Jurkat, Clone E6-1 (cell line): Measurements from ENCODE around the gene TNNC1.

ENCODE experiments used
- DNase-seq: peaks from one replicate; pipeline ENCODE4 v3.0.0-alpha.2; 2011; ENCODE audit warnings: low read depth, low spot score
- H3K4me3 ChIP-seq: 2 replicates; pipeline ENCODE4 v1.5.1; 2011; ENCODE audit warnings: mild to moderate bottlenecking, low read length, control low read depth, moderate library complexity

Gene TNNC1

DNA sequence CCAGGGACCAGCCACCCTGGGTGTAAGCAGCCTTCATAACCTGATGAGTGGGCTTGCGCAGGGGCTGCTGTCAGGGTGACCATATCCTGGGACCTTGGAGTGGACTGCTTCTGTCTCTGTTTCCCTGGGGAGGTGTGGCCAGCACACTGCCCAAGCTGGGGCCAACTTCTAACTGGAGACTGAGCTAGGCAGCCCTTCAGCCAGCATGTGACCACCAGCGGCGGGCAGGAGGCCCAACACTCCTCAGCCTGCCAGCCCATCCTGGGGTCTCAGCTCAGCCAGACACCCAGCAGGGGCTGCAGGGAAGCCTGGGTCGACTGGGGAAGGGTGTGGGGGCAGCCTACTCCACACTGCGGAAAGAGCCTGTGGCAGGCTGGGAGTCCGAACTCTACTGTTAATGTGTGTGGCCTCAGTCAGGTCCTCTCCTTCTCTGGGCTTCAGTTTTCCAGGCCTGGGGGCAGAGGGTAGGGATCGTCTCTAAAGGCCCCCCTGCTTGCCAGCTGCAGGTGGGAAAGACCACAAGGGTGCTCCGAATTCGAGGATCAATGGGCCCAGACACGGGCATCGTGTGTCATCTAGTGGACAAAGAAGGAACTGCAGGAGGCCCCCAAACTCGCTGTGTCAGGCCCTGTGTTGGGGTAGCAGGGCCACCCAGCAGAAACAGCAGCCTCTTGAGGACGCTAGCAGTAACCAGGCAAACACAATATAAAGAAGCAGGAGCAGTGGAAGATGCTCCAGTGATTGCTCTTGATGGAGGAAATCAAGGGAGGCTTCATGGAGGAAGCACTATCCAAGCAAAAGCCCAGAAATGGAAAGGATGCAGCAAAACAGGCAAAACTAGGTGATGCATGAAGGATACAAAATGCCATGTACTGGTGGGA lies 7.0 kb downstream of the TNNC1 start:
- H3K4me3 ChIP-seq: no peak overlapping the region
- DNase-seq: peak; percentile 71

DNA sequence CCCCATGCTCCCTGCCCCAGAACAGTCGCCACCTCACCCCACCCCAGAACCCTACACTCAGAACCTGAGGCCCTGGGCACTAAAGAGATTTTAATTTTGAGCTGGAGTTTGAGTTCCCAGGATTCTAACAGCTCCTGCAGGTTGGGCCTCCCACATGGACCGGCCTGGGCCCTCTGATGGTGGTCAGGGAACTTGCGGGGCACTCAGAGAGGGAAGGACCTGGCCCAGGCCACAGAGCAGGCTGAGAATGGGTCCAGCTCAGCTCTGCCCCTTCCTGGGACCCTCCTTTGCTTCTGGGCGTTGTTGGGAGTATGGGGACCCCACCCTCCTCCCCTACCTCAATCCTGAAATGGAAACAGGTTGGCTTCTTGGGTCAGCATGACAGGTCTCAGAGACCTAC lies 7.8 kb downstream of the TNNC1 start:
- DNase-seq: no peak
- H3K4me3 ChIP-seq: no peak overlapping the region

DNA sequence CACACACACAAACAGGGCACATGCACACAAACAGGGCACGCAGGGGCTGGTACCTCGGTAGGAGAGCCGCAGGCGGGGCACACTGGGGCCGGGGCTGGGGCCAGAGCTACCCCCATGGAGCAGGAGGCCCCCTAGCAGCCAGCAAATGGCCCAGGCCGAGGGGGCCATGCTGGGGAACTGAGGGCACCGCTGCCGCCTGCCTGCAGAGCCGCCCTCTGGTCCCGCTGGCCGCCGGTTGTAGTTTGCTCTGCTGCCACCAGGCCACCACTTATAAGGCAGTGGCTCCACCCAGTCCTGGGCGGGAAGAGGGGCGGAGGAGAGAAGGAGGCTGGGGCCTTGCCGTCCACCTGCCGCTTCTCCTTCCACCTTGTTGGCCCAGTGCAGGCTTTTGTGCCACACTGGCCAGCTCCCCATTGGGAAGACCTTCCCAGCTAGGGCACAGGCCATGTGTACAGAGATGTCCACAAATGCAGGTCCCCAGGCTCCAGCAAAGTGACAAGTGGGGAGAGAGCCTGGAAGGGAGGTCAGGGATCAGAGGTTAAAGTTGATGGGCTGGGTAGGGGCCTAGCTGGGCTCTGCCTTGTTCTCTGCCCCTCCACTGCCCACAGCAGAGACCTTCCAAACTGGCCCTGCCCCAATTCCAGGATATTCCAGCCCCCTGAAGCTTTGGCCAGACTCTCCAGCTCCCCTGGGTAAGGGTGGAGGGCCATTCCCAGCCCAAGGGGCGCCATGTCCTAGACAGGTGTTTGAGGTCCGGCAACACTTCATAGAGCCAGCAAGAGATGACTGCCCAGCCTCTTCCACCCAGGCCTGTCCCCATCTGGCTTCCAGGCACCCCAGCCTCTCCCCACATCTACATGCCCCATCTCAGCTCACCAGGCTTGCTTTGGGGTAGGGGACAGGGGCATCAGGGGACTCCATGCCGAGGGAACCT lies 8.7 kb downstream of the TNNC1 start, which contains the start of gene SEMA3G:
SEMA3G (minus strand) TSS at position 244 of the 934 bp plus-strand sequence; CDS start at position 168, 76 bp downstream.
- peak; percentile 77 for DNase-seq

DNA sequence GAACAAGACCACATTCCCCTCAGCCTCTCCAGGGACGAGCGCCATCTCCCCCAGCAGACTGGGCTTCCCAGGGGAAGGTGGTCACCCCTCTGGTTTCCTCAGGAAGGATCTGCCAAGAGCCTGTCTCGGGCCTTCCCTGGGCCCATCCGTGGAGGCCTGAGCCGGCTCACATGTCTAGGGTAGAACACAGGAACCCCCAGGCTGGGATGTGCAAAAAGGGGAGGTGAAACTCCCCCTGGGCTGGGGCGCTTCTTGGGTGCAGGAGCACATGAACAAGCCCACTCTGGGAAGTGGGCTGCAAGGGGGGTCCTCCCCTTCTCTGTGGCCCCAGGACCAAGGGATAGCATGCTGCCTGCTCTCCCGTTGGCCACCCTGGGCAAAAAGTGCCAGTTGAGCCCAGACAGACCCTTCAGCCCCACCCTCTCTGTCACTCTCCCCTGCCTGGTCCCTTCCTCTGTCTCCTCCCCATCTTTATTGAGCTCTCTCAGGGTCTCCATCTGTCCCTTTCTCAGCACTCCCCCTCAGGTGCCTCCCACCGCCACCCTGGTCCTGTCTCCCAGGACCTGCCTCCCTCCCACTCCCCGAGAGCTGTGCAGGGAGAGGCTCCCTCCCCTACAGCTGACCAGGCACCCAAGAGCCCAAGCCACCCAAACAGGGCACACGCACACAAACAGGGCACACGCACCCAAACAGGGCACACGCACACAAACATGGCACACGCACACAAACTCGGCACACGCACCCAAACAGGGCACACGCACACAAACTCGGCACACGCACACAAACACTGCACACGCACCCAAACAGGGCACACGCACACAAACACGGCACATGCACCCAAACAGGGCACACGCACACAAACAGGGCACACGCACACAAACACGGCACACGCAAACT lies 9.8 kb downstream of the TNNC1 start:
- no peak for DNase-seq
- peak overlapping the region; percentile 58 for H3K4me3 ChIP-seq

More for the DNA sequence above, 8.7 kb downstream of the TNNC1 start, which contains the start of gene SEMA3G:
- H3K4me3 ChIP-seq: peak within 1 kb of the TSS; percentile 58

DNA sequence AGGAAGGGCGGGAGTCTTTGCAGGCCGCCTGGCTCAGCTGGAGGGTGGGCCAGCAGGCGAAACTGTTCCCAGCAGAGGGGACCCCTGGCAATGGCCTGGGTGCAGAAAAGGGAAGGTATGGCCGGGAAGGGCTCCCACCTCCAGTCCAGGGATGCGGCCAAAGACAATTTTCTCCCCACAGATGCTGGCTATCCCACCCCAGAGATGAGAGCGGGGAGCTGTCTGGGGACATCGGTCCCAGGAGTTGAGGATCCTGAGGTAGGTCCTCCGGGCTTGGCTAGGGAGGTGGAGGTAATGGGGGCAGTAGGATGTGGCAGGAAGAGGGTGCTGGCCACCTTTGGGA lies 10.6 kb downstream of the TNNC1 start:
- no peak for DNase-seq
- no peak overlapping the region for H3K4me3 ChIP-seq

DNA sequence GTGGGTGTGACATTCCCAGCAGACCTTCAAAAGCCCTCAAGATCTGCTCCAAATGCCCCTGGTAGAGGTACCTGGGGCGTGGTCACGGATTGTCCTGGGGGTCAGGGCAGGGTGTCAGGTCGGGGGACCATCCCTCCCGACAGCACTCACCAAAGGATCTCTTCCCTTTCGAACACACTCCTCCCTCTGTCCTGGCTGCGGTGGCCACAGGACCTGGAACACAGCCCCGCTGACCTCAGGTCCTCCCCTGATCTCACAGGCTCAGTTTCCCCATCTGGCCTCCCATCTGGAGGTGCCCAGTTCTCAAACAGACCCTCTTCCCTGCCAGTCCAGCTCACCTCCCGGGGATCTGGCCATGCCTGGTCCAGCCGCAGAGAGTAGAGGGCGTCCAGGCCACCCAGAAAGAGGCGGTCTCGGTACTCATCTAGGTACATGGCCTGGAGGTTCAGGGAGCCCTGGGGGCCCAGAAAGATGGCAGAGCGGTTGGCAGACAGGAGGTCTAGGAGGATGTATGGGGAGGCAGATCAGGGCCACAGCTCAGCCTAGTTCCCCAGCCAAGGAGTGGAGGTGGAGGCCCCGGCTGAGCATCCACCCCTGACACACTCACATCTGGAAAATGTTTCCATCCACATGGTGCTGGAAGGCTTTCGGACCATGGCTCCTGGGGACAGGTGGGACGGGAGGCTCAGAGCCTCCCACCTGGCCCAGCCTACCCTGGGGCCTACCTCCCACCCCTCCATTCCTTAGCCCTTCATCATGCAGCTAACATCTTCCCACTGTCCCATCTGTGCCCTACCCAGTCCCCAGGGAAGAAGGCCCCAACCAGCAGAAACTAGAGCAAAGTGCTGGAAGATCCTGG lies 11.2 kb downstream of the TNNC1 start:
- DNase-seq: no peak
- H3K4me3 ChIP-seq: no peak overlapping the region

DNA sequence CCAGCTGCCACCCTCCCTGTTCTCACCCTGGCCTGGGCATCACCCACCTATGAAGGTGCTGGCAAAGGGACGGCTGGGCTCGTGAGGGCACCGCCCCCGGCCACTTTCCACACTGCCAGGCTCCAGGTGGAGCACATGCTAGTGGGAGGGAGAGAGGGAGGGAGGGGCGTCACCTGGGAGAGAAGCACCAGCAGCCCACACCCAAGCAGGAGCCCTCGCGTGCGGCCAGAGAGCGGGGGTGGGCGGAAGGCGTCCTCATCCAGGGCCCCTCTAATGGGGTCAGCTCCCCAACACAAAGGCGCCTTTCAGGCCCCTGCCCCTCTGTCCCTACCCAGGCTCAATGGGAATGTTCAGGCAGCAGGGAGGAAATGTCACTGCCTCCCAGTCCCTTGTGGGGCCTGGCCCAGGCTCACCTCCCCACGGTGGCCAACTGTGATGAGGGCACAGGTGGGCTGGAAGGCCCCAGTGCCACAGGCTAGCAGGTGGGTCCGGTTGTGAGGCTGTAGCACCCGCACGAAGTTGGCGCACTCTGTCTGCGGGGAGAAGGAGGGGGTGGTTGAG lies 12.0 kb downstream of the TNNC1 start:
- H3K4me3 ChIP-seq: no peak overlapping the region

DNA sequence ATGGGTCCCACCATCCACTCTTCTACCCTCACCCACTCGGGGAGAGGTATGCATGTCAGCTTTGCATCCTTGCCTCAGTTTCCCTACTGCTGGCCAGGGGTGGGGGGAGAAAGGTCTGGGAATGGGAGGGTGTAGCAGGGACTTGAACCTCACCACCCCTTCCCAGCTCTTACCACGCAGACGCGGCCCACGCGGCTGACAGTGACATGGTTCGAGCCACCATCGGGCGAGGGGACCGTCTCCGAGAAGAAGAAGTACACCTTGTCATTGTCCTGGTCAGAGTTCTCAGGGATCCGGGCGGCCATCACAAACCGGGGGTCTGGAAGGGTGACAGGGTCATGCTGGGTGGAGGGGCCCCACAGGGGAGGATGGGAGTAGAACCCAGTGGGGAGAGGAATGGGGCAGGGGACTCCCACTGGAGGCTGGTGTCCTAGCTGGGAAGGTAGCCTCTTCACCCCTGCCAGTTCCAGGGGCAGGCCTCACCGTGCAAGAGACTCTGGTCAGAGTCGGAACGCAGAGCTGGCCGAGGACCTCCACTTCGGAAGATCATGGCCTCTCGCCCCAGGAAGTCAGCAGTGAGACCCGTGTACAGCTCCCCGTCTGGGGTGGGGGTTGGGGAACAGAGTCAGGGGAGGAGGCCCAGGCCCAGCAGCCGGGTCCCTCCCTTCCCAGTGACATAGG lies 12.6 kb downstream of the TNNC1 start:
- no peak for DNase-seq
- no peak overlapping the region for H3K4me3 ChIP-seq

More for the DNA sequence above, 12.0 kb downstream of the TNNC1 start:
- DNase-seq: no peak

DNA sequence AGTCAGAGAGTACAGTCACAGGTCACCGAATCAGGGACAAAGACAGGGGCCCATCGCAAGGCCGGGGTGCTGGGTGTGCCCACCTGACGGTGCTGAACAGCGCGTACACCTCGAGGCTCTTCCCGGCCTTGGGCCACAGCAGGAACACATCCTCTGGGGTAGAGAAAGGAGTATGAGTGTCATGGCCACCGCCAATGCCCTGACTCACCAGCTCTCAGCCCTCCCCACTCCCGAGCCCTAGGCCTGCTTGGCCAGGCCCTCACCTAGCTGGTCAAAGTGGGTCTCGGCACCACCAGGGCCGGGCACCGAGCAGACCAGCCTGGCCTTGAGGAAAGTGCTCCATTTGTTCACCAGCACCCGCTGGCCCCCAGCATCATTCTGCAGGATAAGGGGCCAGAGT lies 13.2 kb downstream of the TNNC1 start:
- DNase-seq: no peak
- H3K4me3 ChIP-seq: no peak overlapping the region

DNA sequence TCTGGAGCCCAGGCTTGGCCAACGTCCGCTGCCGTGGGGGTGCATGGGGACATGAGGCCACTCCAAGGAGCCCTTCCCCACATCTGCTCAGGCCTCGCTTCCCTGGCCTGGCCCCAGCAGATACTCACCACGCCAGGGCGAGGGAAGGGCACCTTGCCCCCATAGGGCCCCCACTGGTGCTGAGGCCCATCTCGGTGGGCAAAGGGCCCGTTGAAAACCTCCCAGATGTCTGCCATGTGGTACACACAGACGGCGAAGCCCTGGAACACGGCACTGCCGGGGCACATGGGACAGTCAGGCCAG lies 13.6 kb downstream of the TNNC1 start:
- no peak overlapping the region for H3K4me3 ChIP-seq
- no peak for DNase-seq

DNA sequence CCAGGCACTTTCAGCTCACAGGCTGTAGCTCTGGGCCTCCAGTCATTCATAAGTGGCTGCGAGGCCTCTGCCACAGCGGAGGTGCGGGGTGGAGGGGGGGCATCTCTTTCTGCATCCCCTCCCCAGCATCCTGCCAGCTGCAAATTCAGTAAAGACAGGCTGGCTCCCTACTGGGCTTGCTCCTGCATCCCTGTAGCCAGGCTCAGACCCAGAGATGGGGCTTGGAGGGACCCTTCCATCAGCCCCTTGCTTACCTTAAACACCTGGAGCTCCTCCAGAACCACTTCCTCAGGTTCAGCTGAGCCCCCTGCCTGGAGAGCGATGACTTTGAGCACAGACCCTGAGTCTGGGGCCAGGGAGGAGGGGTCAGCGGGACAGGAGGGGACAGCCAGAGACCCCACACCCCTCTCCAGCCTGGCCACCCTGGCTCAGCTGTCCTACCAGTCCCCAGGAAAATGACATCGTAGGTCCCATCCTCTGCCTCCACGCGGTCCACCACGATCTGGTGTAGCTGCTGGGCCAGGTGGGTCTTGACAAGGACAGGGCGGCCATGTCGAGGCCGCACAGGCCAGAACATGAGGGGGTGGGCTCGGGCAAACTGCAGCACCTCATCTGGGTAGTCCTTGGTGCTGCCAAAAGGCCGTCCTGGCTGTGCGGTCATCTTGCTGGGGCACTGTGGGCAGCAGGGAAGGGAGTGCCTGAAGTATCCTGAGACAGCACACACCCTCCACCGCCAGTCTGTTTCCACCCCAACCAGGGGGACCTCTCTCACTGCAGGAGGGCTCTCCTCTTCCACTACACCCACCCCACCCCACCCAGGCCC lies 14.2 kb downstream of the TNNC1 start:
- DNase-seq: no peak
- no peak overlapping the region for H3K4me3 ChIP-seq

DNA sequence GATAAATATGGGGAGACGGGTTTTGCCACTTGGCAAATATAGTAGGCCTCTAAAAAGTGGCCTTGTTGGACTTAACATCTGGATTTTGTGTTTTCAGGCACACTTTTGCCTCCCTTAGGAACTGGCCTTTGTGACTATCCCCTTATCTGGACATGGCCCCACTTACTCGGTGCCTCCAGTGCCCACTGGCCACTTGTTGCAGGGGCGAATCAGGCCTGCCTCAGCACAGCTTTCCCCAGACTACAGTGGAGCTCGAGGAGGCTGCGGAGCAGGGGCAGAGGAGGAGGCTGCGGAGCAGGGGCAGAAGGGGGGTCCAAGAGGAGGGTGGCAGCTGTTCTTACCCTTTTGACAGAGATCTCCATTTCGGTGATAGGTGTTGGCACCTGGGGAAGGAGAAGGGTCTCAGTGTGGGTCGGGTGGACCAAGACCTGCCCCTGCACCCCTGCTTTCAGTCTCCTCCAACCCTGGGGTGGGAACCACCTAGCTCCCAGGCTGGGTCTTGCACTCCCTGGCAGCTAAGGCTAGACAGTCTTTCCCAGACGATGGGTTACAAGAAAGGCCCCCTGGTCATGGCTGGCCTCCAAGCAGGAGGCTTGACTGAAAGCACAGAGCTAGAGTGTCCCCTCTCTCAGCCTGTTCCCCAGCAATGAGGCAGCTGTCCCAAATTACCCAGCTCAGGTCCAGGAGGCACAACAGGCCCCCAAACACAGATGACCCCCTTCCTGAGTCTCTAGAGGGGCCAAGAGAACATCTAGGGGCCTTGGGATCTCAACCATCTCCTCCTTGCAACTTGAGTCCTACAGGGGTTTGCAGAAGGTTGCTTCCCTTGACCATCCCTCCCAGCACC lies 15.0 kb downstream of the TNNC1 start:
- H3K4me3 ChIP-seq: no peak overlapping the region
- no peak for DNase-seq

DNA sequence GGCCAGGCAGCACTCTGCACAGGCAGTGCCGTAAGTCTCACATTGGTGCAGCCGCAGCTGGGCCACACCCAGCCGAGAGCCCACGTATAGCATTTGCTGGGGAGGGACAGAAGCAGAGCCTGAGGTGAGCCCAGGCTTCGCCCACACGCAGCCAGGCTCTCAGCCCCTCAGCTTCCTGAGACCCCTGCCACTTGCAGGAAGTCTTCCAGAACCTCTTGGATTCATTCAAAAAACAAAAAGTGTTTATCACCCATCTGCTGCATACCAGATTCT lies 15.8 kb downstream of the TNNC1 start:
- DNase-seq: no peak
- H3K4me3 ChIP-seq: no peak overlapping the region

DNA sequence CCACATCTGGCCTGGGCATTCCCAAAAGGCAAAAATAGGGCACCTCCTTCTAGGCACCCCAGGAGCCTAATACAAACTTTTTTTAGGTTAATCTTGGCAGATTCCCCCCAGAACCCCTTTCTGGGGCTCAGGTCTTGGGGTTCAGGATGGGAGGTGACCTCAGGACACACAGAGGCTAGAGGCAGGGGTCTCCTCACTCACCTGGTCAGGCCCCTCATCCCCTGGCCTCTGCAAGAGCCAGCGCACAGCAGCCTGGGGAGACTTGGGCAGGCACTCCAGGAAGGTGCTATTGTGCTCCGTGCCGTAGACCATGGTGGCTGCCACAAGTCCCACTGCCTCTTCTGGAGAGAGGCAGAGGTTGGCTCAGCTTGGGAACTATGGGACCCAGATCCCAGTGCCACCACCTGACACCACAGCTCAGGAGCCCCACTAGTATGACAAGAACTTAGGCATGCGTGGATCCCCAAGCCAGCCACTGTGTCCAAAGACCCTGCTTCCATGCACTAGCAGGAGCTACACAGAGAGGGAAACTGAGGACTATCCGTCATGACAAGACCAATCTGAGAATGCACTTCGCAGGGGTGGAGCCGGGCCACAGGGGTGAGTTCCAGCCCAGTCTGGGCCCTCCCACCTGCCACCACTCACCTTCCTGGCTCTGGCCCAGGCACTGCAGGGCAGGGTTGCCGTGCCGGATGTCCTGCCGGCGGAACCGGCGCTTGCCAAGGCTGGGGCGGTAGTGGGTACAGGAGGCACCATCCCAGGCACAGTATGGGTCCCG lies 16.3 kb downstream of the TNNC1 start:
- H3K4me3 ChIP-seq: no peak overlapping the region

DNA sequence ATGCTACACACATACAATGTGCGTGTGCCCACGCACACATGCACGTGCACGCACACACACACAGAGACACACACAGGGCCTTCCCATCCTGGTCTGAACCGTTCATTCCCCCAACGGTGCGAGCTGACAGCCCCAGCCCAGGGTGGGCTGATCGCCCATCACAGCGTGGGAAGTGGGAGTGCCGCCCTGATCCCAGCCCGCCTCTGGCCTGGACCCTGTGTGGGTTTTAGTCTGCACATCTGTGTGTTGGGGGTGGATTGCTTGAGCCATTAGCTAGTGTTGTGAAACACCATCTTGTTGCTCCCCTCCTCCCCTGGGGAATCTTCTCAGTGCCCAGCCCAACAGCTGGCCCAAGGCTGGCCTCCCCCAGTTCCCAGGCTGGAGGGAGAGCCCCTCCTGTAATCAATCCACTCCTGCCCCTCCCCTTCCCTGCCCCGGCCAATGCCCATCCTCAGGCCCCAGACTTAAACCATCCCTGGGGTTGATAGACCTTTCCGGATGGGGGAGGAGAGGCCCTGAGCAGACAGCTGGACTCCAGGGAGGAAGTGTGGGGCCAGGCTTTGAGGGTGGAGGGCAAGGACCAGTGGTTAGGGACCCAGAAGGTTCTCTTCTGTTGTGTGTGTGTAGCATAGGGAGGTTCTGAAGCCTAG lies 17.2 kb downstream of the TNNC1 start:
- no peak overlapping the region for H3K4me3 ChIP-seq
- no peak for DNase-seq

More for the DNA sequence above, 16.3 kb downstream of the TNNC1 start:
- no peak for DNase-seq
